Neural progenitor cell (in vitro differentiated cells): ENCODE results near the gene EEIG1. TPM values are rescaled to one million over a fixed set of nuclear protein-coding genes. Genes with fewer than 3 reads are reported as not detected.

Source experiments
- DNase-seq: peaks from one replicate; pipeline ENCODE4 v3.0.0-alpha.2; 2016; ENCODE audit warnings: low spot score
- H2AFZ ChIP-seq: fragments of 200-600 bp; sonication (generic); replicated peaks from 2 replicates; pipeline ENCODE4 v1.6.1; 2016; ENCODE audit warnings: antibody characterized with exemption
- H3F3A ChIP-seq: fragments of 200-600 bp; sonication (generic); 2 replicates; pipeline ENCODE4 v1.6.1; 2016; ENCODE audit warnings: antibody characterized with exemption, low read depth
- H3K27ac ChIP-seq: fragments of 200-600 bp; sonication (generic); 2 replicates; pipeline ENCODE4 v1.5.1; 2016; ENCODE audit warnings: mild to moderate bottlenecking
- H3K27me3 ChIP-seq: fragments of 200-600 bp; sonication (generic); 2 replicates; pipeline ENCODE4 v1.6.1; 2016; ENCODE audit warnings: mild to moderate bottlenecking, moderate library complexity
- H3K36me3 ChIP-seq: fragments of 200-600 bp; sonication (generic); 2 replicates; pipeline ENCODE4 v1.5.1; 2016
- H3K4me1 ChIP-seq: fragments of 200-600 bp; sonication (generic); 2 replicates; pipeline ENCODE4 v1.6.1; 2016; ENCODE audit warnings: mixed run types
- H3K4me2 ChIP-seq: fragments of 200-600 bp; sonication (generic); 2 replicates; pipeline ENCODE4 v1.6.1; 2016
- H3K4me3 ChIP-seq: fragments of 200-600 bp; sonication (generic); 2 replicates; pipeline ENCODE4 v1.5.1; 2016
- H3K79me2 ChIP-seq: fragments of 200-600 bp; sonication (generic); 2 replicates; pipeline ENCODE4 v1.6.1; 2016; ENCODE audit warnings: low read depth
- H3K9ac ChIP-seq: fragments of 200-600 bp; sonication (generic); 2 replicates; pipeline ENCODE4 v1.6.1; 2016
- H3K9me3 ChIP-seq: fragments of 200-600 bp; sonication (generic); 2 replicates; pipeline ENCODE4 v1.5.1; 2016; ENCODE audit warnings: low read depth
- H4K20me1 ChIP-seq: fragments of 200-600 bp; sonication (generic); 2 replicates; pipeline ENCODE4 v1.6.1; 2016; ENCODE audit warnings: low read depth
- H3K27ac Mint-ChIP-seq: 3 replicates; pipeline ENCODE4 v1.8.0; 2021; ENCODE audit warnings: mixed read lengths
- H3K27me3 Mint-ChIP-seq: 2 replicates; pipeline ENCODE4 v1.8.0; 2022; ENCODE audit warnings: low read depth, mild to moderate bottlenecking, inconsistent platforms, moderate library complexity, mixed read lengths; ENCODE audit not compliant: insufficient read depth
- H3K36me3 Mint-ChIP-seq: 3 replicates; pipeline ENCODE4 v1.8.0; 2021; ENCODE audit warnings: mixed read lengths
- H3K4me1 Mint-ChIP-seq: 3 replicates; pipeline ENCODE4 v1.8.0; 2021; ENCODE audit warnings: mixed read lengths
- H3K4me3 Mint-ChIP-seq: 3 replicates; pipeline ENCODE4 v1.8.0; 2021; ENCODE audit warnings: mild to moderate bottlenecking, moderate library complexity, mixed read lengths
- H3K9me3 Mint-ChIP-seq: 3 replicates; pipeline ENCODE4 v1.8.0; 2020; ENCODE audit warnings: mixed read lengths
- EZH2 ChIP-seq: fragments of 200-600 bp; sonication (generic); IDR thresholded peaks from 2 replicates; pipeline ENCODE4 v1.6.1; 2017; ENCODE audit warnings: antibody characterized with exemption, mild to moderate bottlenecking, moderate library complexity
- EZH2phosphoT487 ChIP-seq: fragments of 200-600 bp; sonication (generic); IDR thresholded peaks from 2 replicates; pipeline ENCODE4 v1.6.1; 2017; ENCODE audit warnings: antibody characterized with exemption
- total RNA-seq: library from RNA; depleted of rRNA; stranded (reverse); fragments of >200 nt; gene quantifications from 2 replicates; pipeline ENCODE4 v1.2.3, GENCODE V29; 2015; ENCODE audit warnings: low replicate concordance
- TF ChIP-seq, protein P1 (sequence below): fragments of 200-600 bp; sonication (generic); IDR thresholded peaks from 2 replicates; pipeline ENCODE4 v1.5.1; 2017; ENCODE audit warnings: antibody characterized with exemption, mild to moderate bottlenecking

The EEIG1 gene
- total RNA-seq, 1 donor from 2014 or later, result 8.8 TPM

DNA sequence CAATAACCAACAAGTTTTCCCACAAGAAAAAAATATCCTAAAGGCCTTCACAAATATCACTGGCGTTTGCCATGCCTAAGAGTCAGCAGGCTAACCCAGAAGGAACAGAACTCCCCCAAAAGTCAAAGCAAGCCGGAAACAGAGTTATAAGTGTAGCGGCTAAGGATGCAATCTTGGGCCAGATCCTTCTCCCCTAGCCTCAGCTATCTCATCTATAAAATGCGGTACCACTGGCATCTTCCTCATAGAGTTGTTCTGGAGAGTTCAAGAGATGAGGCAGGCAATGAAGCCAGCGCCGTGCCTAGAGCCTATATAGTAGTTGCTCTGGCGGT lies 43.8 kb downstream of the EEIG1 start:
- H3F3A ChIP-seq, result peaks cover 12% of the 10 kb centered on the region
- no peak overlapping the region for H2AFZ ChIP-seq
- TF ChIP-seq EZH2phosphoT487, result no peak
- TF ChIP-seq, protein P1, sequence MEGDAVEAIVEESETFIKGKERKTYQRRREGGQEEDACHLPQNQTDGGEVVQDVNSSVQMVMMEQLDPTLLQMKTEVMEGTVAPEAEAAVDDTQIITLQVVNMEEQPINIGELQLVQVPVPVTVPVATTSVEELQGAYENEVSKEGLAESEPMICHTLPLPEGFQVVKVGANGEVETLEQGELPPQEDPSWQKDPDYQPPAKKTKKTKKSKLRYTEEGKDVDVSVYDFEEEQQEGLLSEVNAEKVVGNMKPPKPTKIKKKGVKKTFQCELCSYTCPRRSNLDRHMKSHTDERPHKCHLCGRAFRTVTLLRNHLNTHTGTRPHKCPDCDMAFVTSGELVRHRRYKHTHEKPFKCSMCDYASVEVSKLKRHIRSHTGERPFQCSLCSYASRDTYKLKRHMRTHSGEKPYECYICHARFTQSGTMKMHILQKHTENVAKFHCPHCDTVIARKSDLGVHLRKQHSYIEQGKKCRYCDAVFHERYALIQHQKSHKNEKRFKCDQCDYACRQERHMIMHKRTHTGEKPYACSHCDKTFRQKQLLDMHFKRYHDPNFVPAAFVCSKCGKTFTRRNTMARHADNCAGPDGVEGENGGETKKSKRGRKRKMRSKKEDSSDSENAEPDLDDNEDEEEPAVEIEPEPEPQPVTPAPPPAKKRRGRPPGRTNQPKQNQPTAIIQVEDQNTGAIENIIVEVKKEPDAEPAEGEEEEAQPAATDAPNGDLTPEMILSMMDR, result no peak
- no peak for TF ChIP-seq EZH2
- Mint-ChIP-seq H3K36me3 (peaks cover 7% of the 10 kb centered on the region), H3K27ac (peak overlapping the region; percentile 35), H3K27me3 (peaks cover 10% of the 10 kb centered on the region), H3K4me1 (peaks cover 34% of the 10 kb centered on the region), H3K9me3 (no peaks in the 10 kb centered on the region), H3K4me3 (peak overlapping the region; percentile 97)
- H3K27me3 ChIP-seq, result no peaks in the 10 kb centered on the region
- no peaks in the 10 kb centered on the region for H3K36me3 ChIP-seq
- H3K79me2 ChIP-seq, result peaks cover 16% of the 10 kb centered on the region
- H3K27ac ChIP-seq, result no peak overlapping the region
- peak overlapping the region; percentile 80 for H3K9ac ChIP-seq
- H4K20me1 ChIP-seq, result peaks cover 15% of the 10 kb centered on the region
- H3K4me1 ChIP-seq, result peaks cover 11% of the 10 kb centered on the region
- no peaks in the 10 kb centered on the region for H3K9me3 ChIP-seq
- no peak for DNase-seq
- peak overlapping the region; percentile 99 for H3K4me2 ChIP-seq
- peak overlapping the region; percentile 94 for H3K4me3 ChIP-seq

DNA sequence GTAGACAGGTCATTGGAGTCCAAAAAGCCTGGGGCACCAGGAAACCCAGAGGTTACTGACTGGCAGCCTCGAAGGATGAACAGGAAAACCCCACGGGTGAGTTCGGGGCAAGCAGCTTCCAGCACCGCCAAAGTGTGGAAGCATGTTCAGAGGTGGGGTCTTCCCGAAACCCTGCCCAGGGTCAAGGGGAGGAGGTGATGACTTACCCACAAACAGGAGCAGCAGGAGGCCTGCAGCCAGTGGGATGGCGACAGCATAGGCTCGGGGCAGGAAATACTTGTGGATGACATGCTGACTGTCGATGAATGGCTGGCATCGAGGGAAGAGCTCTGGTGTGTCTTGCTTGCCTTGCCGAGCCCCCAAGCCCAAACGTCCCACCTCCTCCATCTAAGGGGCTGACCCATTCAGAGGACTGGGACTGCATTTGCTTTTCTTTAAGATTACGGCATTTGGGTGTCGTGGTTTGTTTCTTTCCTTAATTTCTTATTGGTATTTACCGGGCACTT lies 44.4 kb downstream of the EEIG1 start:
- Mint-ChIP-seq H3K27ac (peak overlapping the region; percentile 44), H3K9me3 (no peaks in the 10 kb centered on the region), H3K4me1 (peaks cover 34% of the 10 kb centered on the region), H3K4me3 (peak overlapping the region; percentile 97), H3K27me3 (peaks cover 10% of the 10 kb centered on the region), H3K36me3 (peaks cover 7% of the 10 kb centered on the region)
- no peaks in the 10 kb centered on the region for H3K9me3 ChIP-seq
- no peak overlapping the region for H2AFZ ChIP-seq
- H4K20me1 ChIP-seq, result peaks cover 15% of the 10 kb centered on the region
- peaks cover 16% of the 10 kb centered on the region for H3K79me2 ChIP-seq
- peak overlapping the region; percentile 99 for H3K4me2 ChIP-seq
- peaks cover 18% of the 10 kb centered on the region for H3F3A ChIP-seq
- H3K9ac ChIP-seq, result peak overlapping the region; percentile 80
- DNase-seq, result no peak
- no peaks in the 10 kb centered on the region for H3K36me3 ChIP-seq
- no peak overlapping the region for H3K27ac ChIP-seq
- peak overlapping the region; percentile 94 for H3K4me3 ChIP-seq
- TF ChIP-seq EZH2phosphoT487 (no peak), EZH2 (no peak)
- TF ChIP-seq, protein P1, result no peak
- H3K4me1 ChIP-seq, result peaks cover 11% of the 10 kb centered on the region
- no peaks in the 10 kb centered on the region for H3K27me3 ChIP-seq

DNA sequence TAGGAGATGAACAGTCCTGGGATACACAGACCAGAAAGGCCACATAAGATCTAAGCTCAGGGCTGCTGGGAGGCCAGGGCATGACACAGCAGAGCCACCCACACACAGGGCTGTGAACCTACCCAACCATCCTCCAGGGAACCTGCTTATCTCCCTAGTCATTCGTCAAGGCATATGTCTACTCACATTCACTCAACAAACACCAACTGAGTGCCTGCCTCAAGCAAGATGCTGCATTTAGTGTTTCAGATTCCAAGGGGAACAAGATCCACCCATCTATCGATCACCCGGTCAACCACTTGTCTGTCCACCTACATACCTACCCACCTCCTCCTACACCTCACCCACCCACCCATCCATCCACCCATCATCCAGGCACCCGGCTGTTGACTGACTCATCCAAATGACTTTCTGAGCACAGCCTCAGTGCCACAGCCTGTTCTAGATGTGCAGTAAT lies 45.0 kb downstream of the EEIG1 start:
- Mint-ChIP-seq H3K27ac (peak overlapping the region; percentile 57), H3K27me3 (peaks cover 14% of the 10 kb centered on the region), H3K4me3 (peak overlapping the region; percentile 97), H3K4me1 (peaks cover 39% of the 10 kb centered on the region), H3K36me3 (peaks cover 6% of the 10 kb centered on the region), H3K9me3 (no peaks in the 10 kb centered on the region)
- peaks cover 16% of the 10 kb centered on the region for H3K79me2 ChIP-seq
- H3K4me1 ChIP-seq, result peaks cover 11% of the 10 kb centered on the region
- DNase-seq, result no peak
- no peaks in the 10 kb centered on the region for H3K9me3 ChIP-seq
- TF ChIP-seq, protein P1, result no peak
- no peak for TF ChIP-seq EZH2phosphoT487
- TF ChIP-seq EZH2, result no peak
- H2AFZ ChIP-seq, result no peak overlapping the region
- no peak overlapping the region for H3K27ac ChIP-seq
- H3K27me3 ChIP-seq, result no peaks in the 10 kb centered on the region
- H3K4me3 ChIP-seq, result no peak overlapping the region
- H3K4me2 ChIP-seq, result no peak overlapping the region
- no peak overlapping the region for H3K9ac ChIP-seq
- H4K20me1 ChIP-seq, result peaks cover 15% of the 10 kb centered on the region
- H3F3A ChIP-seq, result peaks cover 25% of the 10 kb centered on the region
- no peaks in the 10 kb centered on the region for H3K36me3 ChIP-seq
